GM11168 (cell line): ENCODE data around the gene CNNM4.

Source experiments
- in situ Hi-C: fragments of 300-500 bp; cut with MboI; formaldehyde crosslinking; loops from one replicate; pipeline ENCODE4 v1.12.0; 2022; ENCODE audit warnings: low sequenced_read_pairs; ENCODE audit not compliant: unreplicated experiment

The CNNM4 gene

GRCh38 chr2:96809216-96809882 lies 48.6 kb downstream of the CNNM4 start:
- in situ Hi-C loops, result no loop called here

- in situ Hi-C loops, result no loop called here
Measured at GRCh38 chr2:96809951-96810782, 49.5 kb downstream of the CNNM4 start.

- in situ Hi-C loops, result no loop called here
Measured at GRCh38 chr2:96810783-96811192, 50.1 kb downstream of the CNNM4 start.

GRCh38 chr2:96811917-96812316 lies 51.2 kb downstream of the CNNM4 start:
- in situ Hi-C loops, result no loop called here

- in situ Hi-C loops, result no loop called here
Measured at GRCh38 chr2:96813656-96814055, 53.0 kb downstream of the CNNM4 start.

GRCh38 chr2:96815326-96816126 lies 54.8 kb downstream of the CNNM4 start:
- in situ Hi-C loops, result no loop called here

- in situ Hi-C loops, result no loop called here
Measured at GRCh38 chr2:96816127-96816835, 55.6 kb downstream of the CNNM4 start, which contains the start of gene CNNM3. TSS of gene CNNM3 (plus strand) at chr2:96816268. CDS start at chr2:96816278, 10 bp downstream.

- in situ Hi-C loops, result no loop called here
Measured at GRCh38 chr2:96816836-96817702, 56.4 kb downstream of the CNNM4 start.

- in situ Hi-C loops, result no loop called here
Measured at GRCh38 chr2:96817882-96818281, 57.2 kb downstream of the CNNM4 start.

GRCh38 chr2:96819128-96819875 lies 58.6 kb downstream of the CNNM4 start:
- in situ Hi-C loops, result no loop called here

GRCh38 chr2:96819876-96820511 lies 59.3 kb downstream of the CNNM4 start:
- in situ Hi-C loops, result no loop called here

GRCh38 chr2:96821113-96821675 lies 60.5 kb downstream of the CNNM4 start:
- in situ Hi-C loops, result no loop called here

GRCh38 chr2:96822786-96823185 lies 62.1 kb downstream of the CNNM4 start:
- in situ Hi-C loops, result no loop called here

GRCh38 chr2:96823198-96823597 lies 62.5 kb downstream of the CNNM4 start:
- in situ Hi-C loops, result no loop called here

GRCh38 chr2:96824079-96824870 lies 63.6 kb downstream of the CNNM4 start:
- in situ Hi-C loops, result no loop called here

GRCh38 chr2:96825057-96825456 lies 64.4 kb downstream of the CNNM4 start:
- in situ Hi-C loops, result no loop called here
